Stomach (tissue), 4 donors: ENCODE measurements around the gene SNAPC1.

Experiments used
- EP300 ChIP-seq: sonication (generic); formaldehyde crosslinking; IDR thresholded peaks from one replicate; pipeline ENCODE4 v1.6.1; 2017; ENCODE audit warnings: antibody characterized with exemption
- TF ChIP-seq, protein P1 (sequence below), 7 experiments: fragments of 450-650 bp in 4 of 7; fragments of 200-600 bp in 3 of 7; sonication (generic) in 3 of 7; IDR thresholded peaks; one replicate each; pipeline ENCODE4 v1.5.1; 2016 to 2019; ENCODE audit warnings: antibody characterized with exemption in 7 of 7, control low read depth in 2 of 7, mild to moderate bottlenecking in 1 of 7

DNA sequence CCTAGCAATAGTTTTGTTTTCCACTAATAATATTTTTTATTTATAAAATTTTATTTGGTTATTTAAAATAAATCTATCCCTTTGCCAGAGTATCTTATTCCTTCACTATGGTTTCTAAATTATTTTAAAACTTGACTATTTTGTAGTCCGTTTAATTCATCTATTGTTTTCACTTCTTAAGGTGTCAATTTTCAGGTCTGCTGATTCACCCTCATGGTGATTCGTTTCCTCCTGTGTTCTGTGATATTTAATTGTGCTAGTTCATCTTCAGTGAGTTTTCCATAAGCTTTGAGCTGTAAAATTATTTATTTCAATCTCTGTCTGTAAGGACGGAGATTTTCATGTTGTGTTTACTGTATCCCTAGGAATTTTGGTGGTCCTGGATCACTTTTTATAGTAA is 70.6 kb downstream of the SNAPC1 start:
- TF ChIP-seq EP300: no peak
- TF ChIP-seq, protein P1, sequence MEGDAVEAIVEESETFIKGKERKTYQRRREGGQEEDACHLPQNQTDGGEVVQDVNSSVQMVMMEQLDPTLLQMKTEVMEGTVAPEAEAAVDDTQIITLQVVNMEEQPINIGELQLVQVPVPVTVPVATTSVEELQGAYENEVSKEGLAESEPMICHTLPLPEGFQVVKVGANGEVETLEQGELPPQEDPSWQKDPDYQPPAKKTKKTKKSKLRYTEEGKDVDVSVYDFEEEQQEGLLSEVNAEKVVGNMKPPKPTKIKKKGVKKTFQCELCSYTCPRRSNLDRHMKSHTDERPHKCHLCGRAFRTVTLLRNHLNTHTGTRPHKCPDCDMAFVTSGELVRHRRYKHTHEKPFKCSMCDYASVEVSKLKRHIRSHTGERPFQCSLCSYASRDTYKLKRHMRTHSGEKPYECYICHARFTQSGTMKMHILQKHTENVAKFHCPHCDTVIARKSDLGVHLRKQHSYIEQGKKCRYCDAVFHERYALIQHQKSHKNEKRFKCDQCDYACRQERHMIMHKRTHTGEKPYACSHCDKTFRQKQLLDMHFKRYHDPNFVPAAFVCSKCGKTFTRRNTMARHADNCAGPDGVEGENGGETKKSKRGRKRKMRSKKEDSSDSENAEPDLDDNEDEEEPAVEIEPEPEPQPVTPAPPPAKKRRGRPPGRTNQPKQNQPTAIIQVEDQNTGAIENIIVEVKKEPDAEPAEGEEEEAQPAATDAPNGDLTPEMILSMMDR (IDR thresholded peaks at IDR 0.05): no peak
